SK-N-SH treated with all-trans-retinoic acid at 6 μM for 48 hours (cell line): ENCODE data around the gene MACF1.

ENCODE experiments used
- ARNTL ChIP-seq: fragments of 450-650 bp; formaldehyde crosslinking; IDR thresholded peaks from 2 replicates; pipeline ENCODE4 v1.5.0; 2020; ENCODE audit warnings: low read depth, mild to moderate bottlenecking, moderate library complexity, borderline replicate concordance
- ESRRG ChIP-seq: fragments of 250-450 bp; sonication (Bioruptor Pico); IDR thresholded peaks from 2 replicates; pipeline ENCODE4 v1.6.1; 2021; ENCODE audit warnings: mild to moderate bottlenecking
- PATZ1 ChIP-seq: fragments of 250-450 bp; sonication (Bioruptor Pico); IDR thresholded peaks from 2 replicates; pipeline ENCODE4 v1.8.0; 2020; ENCODE audit warnings: mild to moderate bottlenecking, moderate library complexity, borderline replicate concordance
- RARB ChIP-seq: fragments of 250-450 bp; sonication (Bioruptor Pico); IDR thresholded peaks from 2 replicates; pipeline ENCODE4 v1.8.0; 2021; ENCODE audit warnings: mild to moderate bottlenecking, moderate library complexity
- ZFP3 ChIP-seq: fragments of 250-450 bp; sonication (Bioruptor Pico); IDR thresholded peaks from 2 replicates; pipeline ENCODE4 v1.5.0; 2020; ENCODE audit warnings: mild to moderate bottlenecking, moderate library complexity

GRCh38 chr1:39160703-39161102 is 43.8 kb upstream of the MACF1 start:
- no peak for TF ChIP-seq PATZ1 (CRISPR knock-in tag)
- TF ChIP-seq ARNTL = no peak
- TF ChIP-seq ZFP3 = no peak
- TF ChIP-seq ESRRG (CRISPR knock-in tag) = no peak
- no peak for TF ChIP-seq RARB (CRISPR knock-in tag)
